HG03520 (cell line): Measurements from ENCODE around the gene SEMA4C.

Experiments
- ATAC-seq: cut with Tn5 transposase; IDR thresholded peaks from one replicate; pipeline ENCODE4 v1.9.1; 2021; ENCODE audit warnings: mild to moderate bottlenecking, moderate library complexity; ENCODE audit not compliant: unreplicated experiment

SEMA4C gene

DNA sequence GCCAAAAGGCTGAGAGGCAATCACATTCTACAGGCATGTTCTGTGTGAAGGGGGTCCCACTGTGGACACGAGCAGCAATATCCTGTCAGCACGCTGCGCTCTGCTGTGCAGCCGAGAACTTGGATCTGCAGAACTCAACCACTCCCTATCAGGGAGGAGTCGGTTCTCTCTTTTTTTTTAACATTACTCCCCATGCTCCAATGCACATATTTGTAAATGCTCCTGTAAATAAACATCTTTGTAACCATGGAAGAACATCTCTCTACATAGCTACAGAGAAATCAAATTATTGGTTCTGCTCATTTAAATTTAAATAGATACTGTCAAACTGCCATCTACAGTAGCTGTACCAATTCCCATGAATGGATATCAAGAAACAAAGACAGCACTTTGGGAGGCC is 23.1 kb downstream of the SEMA4C start:
- ATAC-seq, result no peak

DNA sequence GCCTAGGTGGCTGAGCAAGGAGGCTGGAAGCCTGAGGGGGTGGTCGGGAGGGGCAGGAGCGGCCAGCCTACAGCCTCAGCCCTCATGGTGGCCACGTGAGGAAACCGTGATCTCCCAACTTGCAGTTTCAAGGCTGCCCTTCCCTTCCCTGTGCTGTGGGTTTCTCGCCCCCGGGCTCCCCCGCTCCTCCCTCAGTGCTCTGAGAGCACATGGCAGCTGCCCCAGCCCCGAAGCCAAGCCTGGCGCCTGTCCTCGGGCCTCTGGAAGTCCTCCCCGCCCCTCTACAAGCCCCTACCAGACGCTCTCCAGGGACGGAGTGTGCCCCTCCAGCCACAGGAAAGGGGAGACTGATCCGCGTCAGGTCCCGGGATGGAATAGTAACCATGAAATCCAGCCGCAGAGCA is 25.5 kb downstream of the SEMA4C start:
- no peak for ATAC-seq

DNA sequence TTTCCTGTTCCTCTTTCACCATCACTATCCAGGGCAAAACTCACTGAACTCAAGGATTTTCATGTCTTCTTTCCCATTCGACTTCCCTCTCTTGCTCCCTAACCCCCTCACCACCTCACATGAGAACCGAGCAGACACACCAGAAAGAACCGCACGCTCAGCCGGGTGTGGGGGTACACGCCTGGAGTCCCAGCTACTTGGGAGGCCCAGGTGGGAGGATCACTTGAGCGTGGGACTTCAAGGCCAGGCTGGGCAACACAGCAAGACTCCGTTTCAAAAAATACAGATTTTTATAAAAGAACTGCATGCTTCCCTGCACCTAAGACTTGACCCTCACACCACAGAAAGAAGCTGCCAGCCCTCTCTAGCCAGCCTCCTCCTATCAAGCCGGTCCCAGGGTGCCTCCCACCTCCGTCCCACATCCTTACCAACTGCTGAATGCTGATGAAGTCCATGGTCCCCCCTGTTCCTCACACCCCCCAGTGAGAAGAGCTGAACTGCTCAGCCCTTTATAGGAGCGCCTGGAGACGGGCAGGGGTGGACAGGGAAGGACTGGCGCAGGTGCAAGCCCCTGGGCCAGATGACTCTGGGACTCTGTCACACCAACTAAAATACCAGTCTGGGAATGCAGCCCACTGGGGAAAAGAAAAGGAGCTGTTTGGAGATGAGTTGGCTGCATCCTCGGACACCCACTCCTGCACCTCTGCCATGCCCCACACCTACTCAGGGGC is 26.2 kb downstream of the SEMA4C start, which contains the start of gene ANKRD23:
Gene ANKRD23 (minus strand): TSS at position 484 of the 731 bp plus-strand sequence. CDS start 29 bp downstream, at position 455.
- no peak for ATAC-seq

GRCh38 chr2:96842600-96842999 is 27.3 kb downstream of the SEMA4C start:
- ATAC-seq, result no peak

DNA sequence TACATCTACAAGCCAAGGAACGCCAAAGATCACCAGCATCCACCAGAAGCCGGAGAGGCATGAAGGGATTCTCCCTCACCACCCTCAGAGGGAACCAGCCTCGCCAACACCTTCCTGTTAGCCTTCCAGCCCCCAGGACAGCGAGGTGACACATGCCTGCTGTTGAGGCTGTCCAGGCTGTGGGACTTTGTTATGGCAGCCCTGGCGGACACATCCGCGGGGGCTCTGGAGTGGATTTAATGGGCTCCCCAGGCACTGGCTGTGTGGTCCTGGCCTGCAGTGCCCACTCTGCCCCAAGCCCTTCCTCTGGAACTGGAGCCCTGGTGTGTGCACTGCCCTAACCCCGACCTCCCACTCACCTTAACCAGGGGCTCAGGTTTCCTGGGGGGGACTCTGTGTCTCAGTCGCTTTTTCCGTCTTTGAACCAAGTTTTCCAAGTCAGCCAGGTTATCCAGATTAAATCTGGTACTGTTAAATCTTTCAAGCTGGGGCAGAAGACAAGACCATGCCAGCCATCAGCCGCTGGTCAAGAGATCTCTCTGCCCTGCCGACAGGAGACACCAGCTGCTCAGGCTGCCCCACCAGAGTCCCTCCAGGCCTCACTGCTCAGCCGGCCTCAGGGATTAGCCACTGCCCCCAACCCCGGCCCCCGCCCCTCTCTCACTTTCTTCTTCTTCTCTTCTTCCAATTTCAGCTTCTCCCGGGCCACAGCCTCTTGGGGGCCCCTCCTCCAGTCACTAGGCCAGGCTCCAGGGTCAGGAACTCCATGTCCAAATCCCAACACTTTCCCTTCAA is 28.0 kb downstream of the SEMA4C start:
- ATAC-seq, result no peak

GRCh38 chr2:96839875-96840850 is 29.7 kb downstream of the SEMA4C start:
- ATAC-seq, result no peak

DNA sequence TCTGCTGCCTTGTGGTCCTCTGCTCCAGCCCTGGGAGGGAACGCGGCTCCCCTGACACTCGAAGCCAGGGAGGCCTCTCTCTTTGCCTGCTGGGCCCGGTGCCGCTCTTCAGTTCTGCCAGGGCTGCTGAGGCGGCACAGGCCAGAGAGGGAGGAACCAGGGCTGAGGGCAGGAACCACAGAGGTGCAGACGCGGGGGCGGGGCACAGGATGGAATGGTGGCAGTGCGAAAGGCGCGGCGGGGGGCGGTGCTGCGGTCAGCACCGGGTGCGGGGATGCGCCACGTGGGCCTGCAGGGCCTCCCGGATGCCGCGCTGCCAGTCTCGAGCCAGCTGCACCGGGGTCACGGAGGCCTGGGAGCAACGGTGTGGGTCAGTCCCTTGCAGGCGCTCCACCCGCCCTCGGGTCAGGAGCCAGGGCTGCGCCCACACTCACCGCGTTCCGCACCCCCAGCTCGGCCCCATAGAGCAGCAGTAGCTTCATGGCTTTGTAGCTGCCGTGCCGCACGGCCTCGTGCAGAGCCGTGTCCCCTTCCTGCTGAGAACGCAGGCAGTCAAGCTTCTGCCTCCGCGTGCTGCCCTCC is 30.5 kb downstream of the SEMA4C start:
- ATAC-seq, result peak; percentile 37

- ATAC-seq, result peak; percentile 18
Observed at GRCh38 chr2:96838345-96839292, 31.3 kb downstream of the SEMA4C start.

DNA sequence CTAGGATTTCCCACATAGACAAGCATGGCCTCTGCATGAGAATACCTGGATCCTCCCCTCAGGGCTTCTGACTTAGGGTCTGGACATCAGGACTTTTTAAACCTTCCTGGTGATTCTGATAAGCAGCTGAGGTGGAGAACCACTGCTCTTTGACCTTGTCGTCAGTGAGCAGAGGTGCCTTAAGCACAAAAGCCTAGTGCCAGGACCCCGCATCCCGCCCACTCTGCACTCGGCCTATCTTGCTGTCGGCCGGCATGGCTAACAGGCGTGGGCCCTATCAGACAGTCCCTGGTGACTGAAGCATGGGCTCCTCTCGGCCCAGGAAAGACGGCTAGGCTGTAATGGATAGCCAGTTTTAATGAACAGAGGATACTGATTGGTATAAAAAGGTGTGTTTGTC is 32.3 kb downstream of the SEMA4C start:
- ATAC-seq, result no peak

DNA sequence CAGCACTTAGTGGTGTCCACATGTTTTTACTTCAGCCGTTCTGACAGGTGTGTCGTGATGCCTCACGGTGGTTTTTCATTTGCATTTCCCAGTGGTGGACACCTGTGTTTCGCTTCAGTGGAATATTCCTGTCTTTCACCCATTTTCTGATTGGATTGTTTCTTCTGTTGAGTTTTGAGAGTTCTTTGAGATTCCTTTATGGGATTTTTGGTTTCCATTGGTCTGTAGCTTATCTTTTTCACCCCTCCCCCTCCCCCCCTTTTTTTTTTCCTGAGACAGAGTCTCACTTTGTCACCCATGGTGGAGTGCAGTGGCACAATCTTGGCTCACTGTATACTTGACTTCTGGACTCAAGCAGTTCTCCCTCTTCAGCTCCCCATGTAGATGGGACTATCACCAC is 34.0 kb downstream of the SEMA4C start:
- no peak for ATAC-seq

DNA sequence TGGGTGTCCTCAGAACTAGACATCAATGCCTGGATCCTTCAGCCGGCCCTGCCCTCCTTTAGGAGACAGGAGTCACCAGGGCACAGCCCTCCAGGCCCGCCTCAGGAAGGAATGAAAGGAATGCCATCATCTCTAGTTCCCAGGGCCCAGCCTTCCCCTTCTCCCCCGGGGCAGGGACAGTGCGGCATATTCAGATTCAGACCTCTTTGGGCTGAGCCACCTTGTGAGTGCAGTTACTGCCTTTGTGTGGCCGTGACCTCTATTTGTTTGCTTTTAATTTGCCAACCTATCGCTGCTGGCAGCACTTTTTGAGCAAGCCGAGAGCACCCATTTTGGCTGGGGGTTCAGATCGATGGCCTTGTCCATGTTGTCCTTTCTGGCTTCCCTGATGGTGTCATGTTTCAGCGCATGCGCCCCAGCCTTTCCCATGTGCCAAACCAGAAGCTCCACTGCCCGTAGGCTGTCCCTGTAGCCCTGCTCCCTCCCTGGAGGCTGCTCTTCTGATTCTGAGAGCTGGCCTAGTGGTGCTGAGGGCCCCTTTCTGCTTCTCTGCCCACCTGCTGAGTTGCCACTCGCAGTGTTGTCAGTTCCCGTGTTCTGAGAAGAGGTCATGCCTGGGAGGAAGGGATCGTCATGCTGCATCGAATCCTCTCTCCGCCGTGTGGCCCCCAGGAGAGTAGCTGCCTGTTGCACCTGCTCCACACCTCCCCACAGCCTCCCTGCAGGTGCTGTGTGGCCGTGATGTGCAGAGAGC is 36.9 kb downstream of the SEMA4C start:
- ATAC-seq, result no peak

DNA sequence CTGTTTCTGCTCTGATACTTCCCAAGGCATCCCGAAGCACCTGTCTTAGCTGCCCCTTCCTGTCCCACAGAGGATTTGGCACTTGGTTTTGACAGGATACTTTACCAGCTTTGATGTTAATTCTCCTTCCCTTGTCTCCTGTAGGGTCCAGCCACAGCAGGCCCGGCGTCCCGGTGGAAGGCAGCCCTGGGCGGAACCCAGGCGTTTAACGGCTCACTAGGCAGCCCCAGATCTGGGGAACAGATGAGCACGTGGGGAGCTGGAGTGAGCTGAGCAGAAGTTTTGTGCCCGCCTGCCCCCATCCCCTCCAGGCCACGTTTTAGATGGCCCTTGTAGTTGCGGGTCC is 37.5 kb downstream of the SEMA4C start:
- no peak for ATAC-seq

- ATAC-seq, result no peak
Observed at GRCh38 chr2:96831679-96832078, 38.2 kb downstream of the SEMA4C start.

DNA sequence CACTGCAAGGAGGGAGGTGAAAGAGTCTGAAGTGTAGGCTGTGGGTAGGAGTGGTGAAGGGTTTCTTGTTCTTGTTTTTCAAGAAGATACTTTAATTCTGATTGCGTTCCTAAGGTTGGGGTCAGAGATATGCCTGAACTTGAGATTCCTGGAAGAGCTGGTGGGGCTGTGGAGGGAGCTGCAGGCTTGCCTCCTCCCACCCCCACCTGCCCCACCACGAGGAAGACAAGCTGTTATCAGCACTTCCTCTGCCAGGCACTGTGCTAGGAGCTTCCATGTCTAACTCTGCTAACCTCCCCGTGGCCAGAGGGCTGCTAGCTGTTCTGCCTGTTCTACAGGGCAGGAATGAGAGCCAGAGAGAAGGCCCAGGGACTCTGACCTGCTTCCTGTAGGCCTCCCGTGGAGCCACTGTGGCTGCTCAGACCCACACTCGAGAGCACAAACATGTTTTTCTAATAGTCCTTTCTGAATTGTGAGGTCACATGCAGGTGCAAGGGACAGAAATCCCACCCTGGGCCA is 39.8 kb downstream of the SEMA4C start:
- ATAC-seq, result no peak

DNA sequence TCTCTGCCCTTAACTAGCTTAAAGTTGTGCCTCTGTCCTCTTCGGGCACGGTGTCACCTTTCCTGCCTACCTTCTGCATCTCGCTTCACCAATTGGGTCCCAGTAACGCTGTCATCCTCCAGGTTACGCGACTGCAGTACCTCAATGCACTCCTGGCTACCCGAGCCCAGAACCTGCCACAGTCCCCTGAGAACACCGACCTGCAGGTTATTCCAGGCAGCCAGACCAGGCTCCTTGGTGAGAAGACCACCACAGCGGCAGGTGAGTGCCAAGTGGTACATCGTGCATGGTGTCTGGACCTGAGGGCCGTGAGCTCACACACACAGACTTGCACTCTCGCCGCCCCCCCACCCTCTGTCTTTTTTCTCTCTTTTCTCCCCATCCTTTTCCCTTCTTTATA is 41.0 kb downstream of the SEMA4C start:
- ATAC-seq, result no peak

- no peak for ATAC-seq
Observed at GRCh38 chr2:96828436-96828835, 41.4 kb downstream of the SEMA4C start.

- ATAC-seq, result no peak
Observed at GRCh38 chr2:96826546-96827278, 43.2 kb downstream of the SEMA4C start.

- no peak for ATAC-seq
Observed at GRCh38 chr2:96825057-96825456, 44.8 kb downstream of the SEMA4C start.
